H1 (cell line): ENCODE results near the gene MOCS3. TPM values are rescaled to one million over a fixed set of nuclear protein-coding genes. Genes with fewer than 3 reads are reported as not detected.

Experiments used
- CTBP2 ChIP-seq: IDR thresholded peaks from 2 replicates; pipeline ENCODE4 v1.7.0; 2011; ENCODE audit warnings: borderline replicate concordance, mild to moderate bottlenecking, moderate library complexity, mixed read lengths, low read length; ENCODE audit not compliant: insufficient read depth, insufficient read length
- EZH2 ChIP-seq: fragments of 200-600 bp; sonication (generic); IDR thresholded peaks from 2 replicates; pipeline ENCODE4 v1.7.1; 2012; ENCODE audit warnings: low read depth, mild to moderate bottlenecking, moderate library complexity, low read length, inconsistent platforms; ENCODE audit not compliant: severe bottlenecking
- JUN ChIP-seq: IDR thresholded peaks from 2 replicates; pipeline ENCODE4 v1.6.1; 2011; ENCODE audit warnings: low read depth, mild to moderate bottlenecking, improper control_type of control experiment, low read length
- JUND ChIP-seq: IDR thresholded peaks from 2 replicates; pipeline ENCODE4 v1.6.1; 2011; ENCODE audit warnings: mild to moderate bottlenecking, improper control_type of control experiment, low read length
- PHF8 ChIP-seq: fragments of 200-600 bp; sonication (generic); conservative IDR thresholded peaks from 2 replicates; pipeline ENCODE4 v1.7.1; 2012; ENCODE audit warnings: low read depth, mild to moderate bottlenecking, inconsistent platforms, low read length, moderate library complexity
- POLR2A ChIP-seq, 2 experiments: IDR thresholded peaks; 1 replicate in 1 of 2; 2 replicates in 1 of 2; pipeline ENCODE4 v1.6.1; 2011; ENCODE audit warnings: low read depth in 2 of 2, low read length in 2 of 2, mild to moderate bottlenecking in 2 of 2; ENCODE audit errors: control extremely low read depth in 1 of 2
- RFX5 ChIP-seq: IDR thresholded peaks from 2 replicates; pipeline ENCODE4 v1.6.1; 2011; ENCODE audit warnings: low read depth, low read length, improper control_type of control experiment, borderline replicate concordance
- SIN3A ChIP-seq, 2 experiments: IDR thresholded peaks in 1 of 2; conservative IDR thresholded peaks in 1 of 2; 2 replicates each; pipeline ENCODE4 v1.6.1; 2011 to 2012; ENCODE audit warnings: low read length in 2 of 2, improper control_type of control experiment in 1 of 2, low read depth in 1 of 2, mild to moderate bottlenecking in 1 of 2
- TCF12 ChIP-seq: IDR thresholded peaks from 2 replicates; pipeline ENCODE4 v1.6.1; 2011; ENCODE audit warnings: low read depth, mild to moderate bottlenecking, low read length
- polyA plus RNA-seq, 7 experiments: library from polyadenylated mRNA; depleted of rRNA in 3 of 7; stranded (reverse) in 5 of 7; unstranded in 2 of 7; fragments of >200 nt in 5 of 7; fragments of 200-250 nt in 2 of 7; gene quantifications; 1 replicate in 5 of 7; 2 replicates in 1 of 7; 4 replicates in 1 of 7; pipeline versions ENCODE4 v1.2.1 to v1.2.3, GENCODE V29; 2011 to 2013; ENCODE audit warnings: missing spikeins in 2 of 7, mixed read lengths in 2 of 7
- total RNA-seq: library from RNA; stranded (reverse); fragmentation: NEBNext Ultra II Directional; extraction: Animal tissue kit (Norgen Biotek cat#: 25700); gene quantifications from 2 replicates; pipeline ENCODE4 v1.2.1, GENCODE V29; 2021
- TF ChIP-seq, protein P1 (sequence below): fragments of 300-600 bp; sonication (generic); IDR thresholded peaks from 2 replicates; pipeline ENCODE4 v1.7.1; 2012; ENCODE audit warnings: low read length, moderate library complexity, mild to moderate bottlenecking, inconsistent platforms; ENCODE audit not compliant: insufficient replicate concordance
- TF ChIP-seq, protein P2 (sequence below): IDR thresholded peaks from 2 replicates; pipeline ENCODE4 v1.6.1; 2011; ENCODE audit warnings: low read length, improper control_type of control experiment

The MOCS3 gene
- total and polyA plus RNA-seq, 2 of the 8 experiments (the other 6 are each of a cell fraction or from before 2014, with no cell fraction given): 6.2 to 6.3 TPM

DNA sequence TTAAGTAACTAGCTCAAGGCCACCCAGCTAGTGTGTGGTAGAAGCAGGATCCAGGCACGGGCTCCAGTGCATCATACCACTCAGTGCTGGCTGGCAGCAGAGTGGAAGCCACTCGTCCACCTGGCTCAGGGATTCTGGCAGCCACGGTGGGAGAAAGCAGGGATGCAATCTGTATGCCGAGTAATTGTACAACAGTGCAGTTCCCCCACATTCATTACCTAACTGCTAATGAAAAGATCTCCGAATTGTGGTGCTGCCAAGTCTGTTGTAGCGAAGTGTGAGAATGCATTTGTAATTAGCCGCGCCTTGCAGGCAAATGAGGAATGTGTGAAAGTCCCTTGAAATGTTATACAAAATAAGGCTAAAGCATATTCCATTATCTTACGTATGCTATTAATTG, 35.3 kb downstream of the MOCS3 start (continued):
- TF ChIP-seq, protein P1, sequence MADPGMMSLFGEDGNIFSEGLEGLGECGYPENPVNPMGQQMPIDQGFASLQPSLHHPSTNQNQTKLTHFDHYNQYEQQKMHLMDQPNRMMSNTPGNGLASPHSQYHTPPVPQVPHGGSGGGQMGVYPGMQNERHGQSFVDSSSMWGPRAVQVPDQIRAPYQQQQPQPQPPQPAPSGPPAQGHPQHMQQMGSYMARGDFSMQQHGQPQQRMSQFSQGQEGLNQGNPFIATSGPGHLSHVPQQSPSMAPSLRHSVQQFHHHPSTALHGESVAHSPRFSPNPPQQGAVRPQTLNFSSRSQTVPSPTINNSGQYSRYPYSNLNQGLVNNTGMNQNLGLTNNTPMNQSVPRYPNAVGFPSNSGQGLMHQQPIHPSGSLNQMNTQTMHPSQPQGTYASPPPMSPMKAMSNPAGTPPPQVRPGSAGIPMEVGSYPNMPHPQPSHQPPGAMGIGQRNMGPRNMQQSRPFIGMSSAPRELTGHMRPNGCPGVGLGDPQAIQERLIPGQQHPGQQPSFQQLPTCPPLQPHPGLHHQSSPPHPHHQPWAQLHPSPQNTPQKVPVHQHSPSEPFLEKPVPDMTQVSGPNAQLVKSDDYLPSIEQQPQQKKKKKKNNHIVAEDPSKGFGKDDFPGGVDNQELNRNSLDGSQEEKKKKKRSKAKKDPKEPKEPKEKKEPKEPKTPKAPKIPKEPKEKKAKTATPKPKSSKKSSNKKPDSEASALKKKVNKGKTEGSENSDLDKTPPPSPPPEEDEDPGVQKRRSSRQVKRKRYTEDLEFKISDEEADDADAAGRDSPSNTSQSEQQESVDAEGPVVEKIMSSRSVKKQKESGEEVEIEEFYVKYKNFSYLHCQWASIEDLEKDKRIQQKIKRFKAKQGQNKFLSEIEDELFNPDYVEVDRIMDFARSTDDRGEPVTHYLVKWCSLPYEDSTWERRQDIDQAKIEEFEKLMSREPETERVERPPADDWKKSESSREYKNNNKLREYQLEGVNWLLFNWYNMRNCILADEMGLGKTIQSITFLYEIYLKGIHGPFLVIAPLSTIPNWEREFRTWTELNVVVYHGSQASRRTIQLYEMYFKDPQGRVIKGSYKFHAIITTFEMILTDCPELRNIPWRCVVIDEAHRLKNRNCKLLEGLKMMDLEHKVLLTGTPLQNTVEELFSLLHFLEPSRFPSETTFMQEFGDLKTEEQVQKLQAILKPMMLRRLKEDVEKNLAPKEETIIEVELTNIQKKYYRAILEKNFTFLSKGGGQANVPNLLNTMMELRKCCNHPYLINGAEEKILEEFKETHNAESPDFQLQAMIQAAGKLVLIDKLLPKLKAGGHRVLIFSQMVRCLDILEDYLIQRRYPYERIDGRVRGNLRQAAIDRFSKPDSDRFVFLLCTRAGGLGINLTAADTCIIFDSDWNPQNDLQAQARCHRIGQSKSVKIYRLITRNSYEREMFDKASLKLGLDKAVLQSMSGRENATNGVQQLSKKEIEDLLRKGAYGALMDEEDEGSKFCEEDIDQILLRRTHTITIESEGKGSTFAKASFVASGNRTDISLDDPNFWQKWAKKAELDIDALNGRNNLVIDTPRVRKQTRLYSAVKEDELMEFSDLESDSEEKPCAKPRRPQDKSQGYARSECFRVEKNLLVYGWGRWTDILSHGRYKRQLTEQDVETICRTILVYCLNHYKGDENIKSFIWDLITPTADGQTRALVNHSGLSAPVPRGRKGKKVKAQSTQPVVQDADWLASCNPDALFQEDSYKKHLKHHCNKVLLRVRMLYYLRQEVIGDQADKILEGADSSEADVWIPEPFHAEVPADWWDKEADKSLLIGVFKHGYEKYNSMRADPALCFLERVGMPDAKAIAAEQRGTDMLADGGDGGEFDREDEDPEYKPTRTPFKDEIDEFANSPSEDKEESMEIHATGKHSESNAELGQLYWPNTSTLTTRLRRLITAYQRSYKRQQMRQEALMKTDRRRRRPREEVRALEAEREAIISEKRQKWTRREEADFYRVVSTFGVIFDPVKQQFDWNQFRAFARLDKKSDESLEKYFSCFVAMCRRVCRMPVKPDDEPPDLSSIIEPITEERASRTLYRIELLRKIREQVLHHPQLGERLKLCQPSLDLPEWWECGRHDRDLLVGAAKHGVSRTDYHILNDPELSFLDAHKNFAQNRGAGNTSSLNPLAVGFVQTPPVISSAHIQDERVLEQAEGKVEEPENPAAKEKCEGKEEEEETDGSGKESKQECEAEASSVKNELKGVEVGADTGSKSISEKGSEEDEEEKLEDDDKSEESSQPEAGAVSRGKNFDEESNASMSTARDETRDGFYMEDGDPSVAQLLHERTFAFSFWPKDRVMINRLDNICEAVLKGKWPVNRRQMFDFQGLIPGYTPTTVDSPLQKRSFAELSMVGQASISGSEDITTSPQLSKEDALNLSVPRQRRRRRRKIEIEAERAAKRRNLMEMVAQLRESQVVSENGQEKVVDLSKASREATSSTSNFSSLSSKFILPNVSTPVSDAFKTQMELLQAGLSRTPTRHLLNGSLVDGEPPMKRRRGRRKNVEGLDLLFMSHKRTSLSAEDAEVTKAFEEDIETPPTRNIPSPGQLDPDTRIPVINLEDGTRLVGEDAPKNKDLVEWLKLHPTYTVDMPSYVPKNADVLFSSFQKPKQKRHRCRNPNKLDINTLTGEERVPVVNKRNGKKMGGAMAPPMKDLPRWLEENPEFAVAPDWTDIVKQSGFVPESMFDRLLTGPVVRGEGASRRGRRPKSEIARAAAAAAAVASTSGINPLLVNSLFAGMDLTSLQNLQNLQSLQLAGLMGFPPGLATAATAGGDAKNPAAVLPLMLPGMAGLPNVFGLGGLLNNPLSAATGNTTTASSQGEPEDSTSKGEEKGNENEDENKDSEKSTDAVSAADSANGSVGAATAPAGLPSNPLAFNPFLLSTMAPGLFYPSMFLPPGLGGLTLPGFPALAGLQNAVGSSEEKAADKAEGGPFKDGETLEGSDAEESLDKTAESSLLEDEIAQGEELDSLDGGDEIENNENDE: no peak
- no peak for TF ChIP-seq JUND
- no peak for TF ChIP-seq TCF12
- TF ChIP-seq RFX5: no peak
- TF ChIP-seq CTBP2: no peak
- no peak for TF ChIP-seq JUN
- TF ChIP-seq POLR2A (IDR thresholded peaks at IDR 0.05; ENCODE audit: control extremely low read depth in 1 of 2, low read depth in 2 of 2, low read length in 2 of 2): no peak
- TF ChIP-seq, protein P2, sequence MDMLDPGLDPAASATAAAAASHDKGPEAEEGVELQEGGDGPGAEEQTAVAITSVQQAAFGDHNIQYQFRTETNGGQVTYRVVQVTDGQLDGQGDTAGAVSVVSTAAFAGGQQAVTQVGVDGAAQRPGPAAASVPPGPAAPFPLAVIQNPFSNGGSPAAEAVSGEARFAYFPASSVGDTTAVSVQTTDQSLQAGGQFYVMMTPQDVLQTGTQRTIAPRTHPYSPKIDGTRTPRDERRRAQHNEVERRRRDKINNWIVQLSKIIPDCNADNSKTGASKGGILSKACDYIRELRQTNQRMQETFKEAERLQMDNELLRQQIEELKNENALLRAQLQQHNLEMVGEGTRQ: no peak
- TF ChIP-seq SIN3A (conservative IDR thresholded peaks at IDR 0.05 in 1 of 2, IDR thresholded peaks at IDR 0.05 in 1 of 2; ENCODE audit: low read depth in 1 of 2, low read length in 2 of 2): no peak
- TF ChIP-seq PHF8: no peak
- no peak for TF ChIP-seq EZH2
